ENCODE measurements around the gene TMEM212.

Gene TMEM212

GRCh38 chr3:171873580-171873979 lies 30.4 kb downstream of the TMEM212 start:
- Histone ChIP-seq H4K20me1 (ENCODE audit: insufficient read depth, low read length) (peaks cover 3% of the 10 kb centered on the region; the same call in 1 of the 2 replicates), H3K36me3 (ENCODE audit: insufficient read depth, low read length) (no peaks in the 10 kb centered on the region), H3K4me1 (ENCODE audit: insufficient read depth, low read length) (no peaks in the 10 kb centered on the region), H3K4me3 (ENCODE audit: low read depth in 1 of 2, low read length in 2 of 2) (no peak overlapping the region), H3K9ac (ENCODE audit: low read depth, low read length) (no peak overlapping the region), H3K27ac (ENCODE audit: low read length) (no peak overlapping the region), H3K27me3 (ENCODE audit: insufficient read depth, low read length, poor library complexity) (peaks cover 7% of the 10 kb centered on the region), H3K79me2 (ENCODE audit: insufficient read depth, low read length) (no peaks in the 10 kb centered on the region), H3K9me3 (ENCODE audit: insufficient read depth, low read length, severe bottlenecking) (no peaks in the 10 kb centered on the region), H3K4me2 (ENCODE audit: insufficient read depth, low read length) (no peak overlapping the region), H2AFZ (ENCODE audit: low read depth, low read length) (no peak overlapping the region)
- no peak for DNase-seq
- ATAC-seq (ENCODE audit: insufficient read depth, low read depth) = no peak
- TF ChIP-seq CTCF (IDR thresholded peaks at IDR 0.05; ENCODE audit: borderline replicate concordance, extremely low read depth, low read length, poor library complexity, severe bottlenecking) (no peak), EZH2 (IDR thresholded peaks at IDR 0.05; ENCODE audit: borderline replicate concordance, low read depth, low read length, severe bottlenecking) (no peak)

- Histone ChIP-seq H3K27me3 (ENCODE audit: insufficient read depth, low read length, poor library complexity) (peaks cover 7% of the 10 kb centered on the region), H3K4me3 (ENCODE audit: low read depth in 1 of 2, low read length in 2 of 2) (no peak overlapping the region), H3K9ac (ENCODE audit: low read depth, low read length) (no peak overlapping the region), H4K20me1 (ENCODE audit: insufficient read depth, low read length) (peaks cover 3% of the 10 kb centered on the region; the same call in 1 of the 2 replicates), H3K36me3 (ENCODE audit: insufficient read depth, low read length) (no peaks in the 10 kb centered on the region), H3K9me3 (ENCODE audit: insufficient read depth, low read length, severe bottlenecking) (no peaks in the 10 kb centered on the region), H2AFZ (ENCODE audit: low read depth, low read length) (no peak overlapping the region), H3K27ac (ENCODE audit: low read length) (no peak overlapping the region), H3K4me2 (ENCODE audit: insufficient read depth, low read length) (no peak overlapping the region), H3K4me1 (ENCODE audit: insufficient read depth, low read length) (no peaks in the 10 kb centered on the region), H3K79me2 (ENCODE audit: insufficient read depth, low read length) (no peaks in the 10 kb centered on the region)
- ATAC-seq (ENCODE audit: insufficient read depth, low read depth) = no peak
- no peak for DNase-seq
- no peak for TF ChIP-seq CTCF (IDR thresholded peaks at IDR 0.05; ENCODE audit: borderline replicate concordance, extremely low read depth, low read length, poor library complexity, severe bottlenecking)
Observed at GRCh38 chr3:171874251-171874681, 31.1 kb downstream of the TMEM212 start.

GRCh38 chr3:171874879-171875278 lies 31.7 kb downstream of the TMEM212 start:
- Histone ChIP-seq H4K20me1 (ENCODE audit: insufficient read depth, low read length) (peaks cover 3% of the 10 kb centered on the region; the same call in 1 of the 2 replicates), H3K36me3 (ENCODE audit: insufficient read depth, low read length) (no peaks in the 10 kb centered on the region), H3K27ac (ENCODE audit: low read length) (no peak overlapping the region), H3K79me2 (ENCODE audit: insufficient read depth, low read length) (no peaks in the 10 kb centered on the region), H3K27me3 (ENCODE audit: insufficient read depth, low read length, poor library complexity) (peaks cover 7% of the 10 kb centered on the region), H2AFZ (ENCODE audit: low read depth, low read length) (no peak overlapping the region), H3K4me2 (ENCODE audit: insufficient read depth, low read length) (no peak overlapping the region), H3K4me1 (ENCODE audit: insufficient read depth, low read length) (no peaks in the 10 kb centered on the region), H3K4me3 (ENCODE audit: low read depth in 1 of 2, low read length in 2 of 2) (no peak overlapping the region), H3K9me3 (ENCODE audit: insufficient read depth, low read length, severe bottlenecking) (no peaks in the 10 kb centered on the region), H3K9ac (ENCODE audit: low read depth, low read length) (no peak overlapping the region)
- no peak for ATAC-seq (ENCODE audit: insufficient read depth, low read depth)
- DNase-seq = no peak
- TF ChIP-seq EZH2 (IDR thresholded peaks at IDR 0.05; ENCODE audit: borderline replicate concordance, low read depth, low read length, severe bottlenecking) (no peak), CTCF (IDR thresholded peaks at IDR 0.05; ENCODE audit: borderline replicate concordance, extremely low read depth, low read length, poor library complexity, severe bottlenecking) (no peak)

- Histone ChIP-seq H3K4me3 (ENCODE audit: low read depth in 1 of 2, low read length in 2 of 2) (no peak overlapping the region), H3K9me3 (ENCODE audit: insufficient read depth, low read length, severe bottlenecking) (no peaks in the 10 kb centered on the region), H3K27me3 (ENCODE audit: insufficient read depth, low read length, poor library complexity) (peaks cover 7% of the 10 kb centered on the region), H2AFZ (ENCODE audit: low read depth, low read length) (no peak overlapping the region), H4K20me1 (ENCODE audit: insufficient read depth, low read length) (peaks cover 3% of the 10 kb centered on the region; the same call in 1 of the 2 replicates), H3K9ac (ENCODE audit: low read depth, low read length) (no peak overlapping the region), H3K4me2 (ENCODE audit: insufficient read depth, low read length) (no peak overlapping the region), H3K4me1 (ENCODE audit: insufficient read depth, low read length) (no peaks in the 10 kb centered on the region), H3K36me3 (ENCODE audit: insufficient read depth, low read length) (no peaks in the 10 kb centered on the region), H3K79me2 (ENCODE audit: insufficient read depth, low read length) (no peaks in the 10 kb centered on the region), H3K27ac (ENCODE audit: low read length) (no peak overlapping the region)
- no peak for DNase-seq
- TF ChIP-seq CTCF (IDR thresholded peaks at IDR 0.05; ENCODE audit: borderline replicate concordance, extremely low read depth, low read length, poor library complexity, severe bottlenecking) (no peak), EZH2 (IDR thresholded peaks at IDR 0.05; ENCODE audit: borderline replicate concordance, low read depth, low read length, severe bottlenecking) (no peak)
- ATAC-seq (ENCODE audit: insufficient read depth, low read depth) = no peak
Observed at GRCh38 chr3:171875923-171876412, 32.8 kb downstream of the TMEM212 start.
